Activated CD8-positive, alpha-beta memory T cell treated with anti-CD3 and anti-CD28 coated beads for 1 hour (primary cell): ENCODE measurements around the gene CMBL.
"Not testable (repeated sequence)": the region's sequence is repeated elsewhere in the genome, so short reads cannot be mapped to it uniquely, and the experiment has no call there.

ENCODE experiments used
- DNase-seq, 2 donors: peaks; one replicate each; pipeline ENCODE4 v3.0.0-alpha.2; 2020; ENCODE audit warnings: low read depth in 1 of 2; ENCODE audit errors: extremely low read depth in 1 of 2

The CMBL gene

DNA sequence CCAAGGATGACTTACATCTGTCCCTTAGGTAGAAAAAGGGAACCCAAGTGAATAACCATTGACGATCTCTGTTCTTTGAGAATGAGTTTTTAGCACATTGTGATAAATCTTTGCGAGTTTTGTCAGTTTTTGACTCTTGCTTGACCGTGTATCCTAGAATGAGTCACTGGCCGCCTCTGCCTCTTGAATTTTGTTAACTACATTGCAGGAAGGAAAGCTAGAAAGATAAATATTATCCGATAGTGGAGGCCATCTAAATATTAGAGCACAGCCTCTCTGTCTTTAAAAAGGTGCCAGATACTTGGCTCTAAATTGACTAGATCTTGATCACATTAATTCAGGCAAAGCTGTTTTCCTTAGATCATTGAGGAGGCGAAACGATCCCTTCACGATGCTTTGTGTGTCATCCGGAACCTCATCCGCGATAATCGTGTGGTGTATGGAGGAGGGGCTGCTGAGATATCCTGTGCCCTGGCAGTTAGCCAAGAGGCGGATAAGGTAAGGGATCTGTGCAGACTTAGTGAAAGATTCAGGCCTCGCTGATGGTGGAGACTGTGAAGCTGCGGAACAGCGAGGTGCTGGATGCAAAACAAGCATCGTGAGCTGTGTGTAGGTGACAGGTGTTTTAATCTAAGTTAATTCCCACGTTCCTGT lies 45.5 kb downstream of the CMBL start:
- no peak for DNase-seq

DNA sequence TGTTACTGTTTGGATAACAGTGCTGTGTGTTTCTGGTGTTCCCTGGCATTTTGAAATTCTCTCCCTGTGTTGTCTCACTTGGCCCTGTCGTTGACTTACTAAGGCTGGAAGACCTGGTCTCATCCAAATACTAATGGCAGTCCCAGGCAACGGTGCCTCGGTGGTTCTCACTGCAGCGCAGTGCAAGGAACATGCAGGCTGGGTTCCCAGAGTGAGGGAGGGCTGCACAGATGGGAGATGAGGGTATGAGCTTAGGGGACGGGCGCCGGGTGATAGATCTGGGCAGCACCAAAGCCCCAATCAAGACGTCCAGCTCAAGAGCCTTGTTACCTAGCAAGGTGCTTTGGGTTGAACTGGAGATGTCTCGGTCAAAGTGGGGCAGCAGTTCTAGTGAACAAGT lies 46.6 kb downstream of the CMBL start:
- no peak for DNase-seq

DNA sequence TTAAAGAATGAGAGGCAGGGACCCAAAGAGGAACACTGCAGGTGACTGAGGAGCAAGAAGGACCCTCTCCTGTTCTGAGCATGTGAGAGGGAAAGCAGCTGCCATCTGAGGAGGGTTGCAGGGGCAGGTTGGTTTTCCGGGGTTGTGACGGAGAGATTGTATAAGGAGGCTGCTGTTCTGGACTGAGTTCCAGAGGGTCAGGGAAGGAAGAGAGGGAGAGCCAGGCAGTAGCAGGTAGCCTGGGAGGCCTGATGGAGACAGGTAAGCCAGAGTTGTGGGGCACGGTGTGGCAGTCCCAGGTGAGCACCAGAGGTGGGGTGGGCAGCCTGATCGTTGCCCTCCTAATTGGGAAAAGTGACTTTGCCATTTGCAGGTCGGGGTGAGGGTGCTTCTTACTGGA lies 47.8 kb downstream of the CMBL start:
- no peak for DNase-seq

DNA sequence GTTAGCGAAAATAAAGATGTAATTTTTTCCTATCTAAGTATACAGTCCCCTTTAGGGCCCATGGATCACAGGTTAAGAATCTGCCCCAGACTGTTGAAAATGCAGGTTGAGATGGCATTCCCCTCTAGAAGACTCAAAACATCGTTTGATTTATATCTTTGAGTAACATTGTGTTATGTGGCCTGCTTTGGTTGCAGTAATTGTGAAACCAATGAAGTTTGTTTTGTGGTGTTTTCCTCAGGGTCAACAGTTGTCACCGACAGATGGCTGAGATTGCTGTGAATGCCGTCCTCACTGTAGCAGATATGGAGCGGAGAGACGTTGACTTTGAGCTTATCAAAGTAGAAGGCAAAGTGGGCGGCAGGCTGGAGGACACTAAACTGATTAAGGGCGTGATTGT lies 49.8 kb downstream of the CMBL start:
- no peak for DNase-seq

- no peak for DNase-seq
Observed at GRCh38 chr5:10254686-10255085, 53.0 kb downstream of the CMBL start.

GRCh38 chr5:10253390-10253789 lies 54.3 kb downstream of the CMBL start:
- no peak for DNase-seq

GRCh38 chr5:10251405-10251804 lies 56.3 kb downstream of the CMBL start:
- DNase-seq = no peak

DNA sequence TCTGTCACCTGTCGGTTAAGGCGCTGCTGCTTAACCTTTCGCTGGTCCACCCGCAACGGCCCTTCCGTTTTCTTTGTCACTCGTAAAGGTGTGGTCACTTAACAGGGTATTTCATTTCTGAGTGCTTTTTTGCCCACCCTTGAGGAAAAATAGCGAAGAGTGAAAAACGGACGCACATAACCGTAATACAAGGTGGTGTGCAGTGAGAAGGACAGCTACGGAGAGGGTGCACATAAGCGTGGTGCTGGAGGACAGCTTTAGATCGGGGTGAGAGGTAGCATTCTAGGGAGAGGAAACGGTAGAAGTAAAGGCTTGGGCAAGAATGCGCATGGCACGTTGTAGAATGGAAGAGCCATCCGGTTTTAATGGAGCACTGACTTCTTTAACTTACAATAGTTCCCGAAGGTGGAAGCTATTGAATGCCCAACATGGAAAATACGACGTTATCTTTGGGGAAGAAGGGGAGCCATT lies 56.9 kb downstream of the CMBL start:
- DNase-seq = no peak

DNA sequence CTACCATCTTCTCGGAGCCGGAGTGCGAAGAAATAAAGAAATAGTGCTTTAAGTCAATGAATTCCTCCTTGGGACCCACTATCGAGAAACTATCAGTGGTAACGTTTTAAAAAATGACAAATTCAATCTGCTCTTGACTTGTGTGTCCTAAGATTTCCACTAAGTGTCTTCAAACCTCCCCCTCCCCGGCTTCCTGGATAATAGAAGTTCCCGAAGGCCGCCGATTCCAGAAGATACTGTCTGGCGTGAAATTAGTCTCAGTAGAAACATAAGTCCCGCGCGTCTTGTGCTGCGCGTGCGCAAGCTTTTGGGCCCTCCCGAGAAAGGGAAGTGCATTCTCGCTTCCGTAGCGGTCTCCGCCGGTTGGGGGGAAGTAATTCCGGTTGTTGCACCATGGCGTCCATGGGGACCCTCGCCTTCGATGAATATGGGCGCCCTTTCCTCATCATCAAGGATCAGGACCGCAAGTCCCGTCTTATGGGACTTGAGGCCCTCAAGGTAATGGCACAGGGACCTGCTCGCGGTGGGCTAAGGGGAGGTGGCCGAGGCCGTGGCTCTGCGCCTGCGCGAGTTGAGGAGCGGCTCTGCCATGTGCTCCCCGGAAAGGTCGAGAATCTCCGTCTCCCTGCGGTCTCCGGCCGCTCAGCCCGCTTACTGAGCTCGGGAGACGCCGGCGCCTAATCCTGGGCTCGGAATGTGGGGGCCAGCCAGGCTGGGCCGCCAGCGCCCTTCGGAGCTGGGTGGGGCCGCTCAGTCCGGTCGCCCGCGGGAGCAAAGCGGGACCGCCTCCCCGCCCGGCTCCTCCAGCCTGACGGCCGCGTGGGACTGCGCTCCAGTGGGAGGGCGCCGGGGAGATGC lies 57.5 kb downstream of the CMBL start, which contains the start of gene CCT5:
Gene CCT5 (plus strand): TSS at position 333 of the 858 bp plus-strand sequence. CDS start 61 bp downstream, at position 394.
- DNase-seq = peak; percentile 73 to 76

- DNase-seq = no peak
Observed at GRCh38 chr5:10248378-10249260, 59.1 kb downstream of the CMBL start.

DNA sequence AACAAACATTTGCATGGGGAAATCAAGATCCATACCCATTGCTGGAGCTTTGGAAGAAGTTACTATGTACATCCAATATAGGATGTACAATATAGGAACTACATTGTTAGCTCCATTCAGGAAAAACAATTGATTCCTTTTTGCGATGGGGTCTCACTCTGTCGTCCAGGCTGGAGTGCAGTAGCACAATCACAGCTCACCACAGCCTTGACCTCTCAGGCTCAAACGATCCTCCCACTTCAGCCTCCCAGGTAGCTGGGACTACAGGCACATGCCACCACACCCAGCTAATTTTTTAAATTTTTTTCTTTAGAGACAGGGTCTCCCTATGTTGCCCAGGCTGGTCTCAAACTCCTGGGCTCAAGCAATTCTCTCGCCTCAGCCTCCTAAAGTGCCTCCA lies 60.5 kb downstream of the CMBL start:
- not testable (repeated sequence) for DNase-seq

DNA sequence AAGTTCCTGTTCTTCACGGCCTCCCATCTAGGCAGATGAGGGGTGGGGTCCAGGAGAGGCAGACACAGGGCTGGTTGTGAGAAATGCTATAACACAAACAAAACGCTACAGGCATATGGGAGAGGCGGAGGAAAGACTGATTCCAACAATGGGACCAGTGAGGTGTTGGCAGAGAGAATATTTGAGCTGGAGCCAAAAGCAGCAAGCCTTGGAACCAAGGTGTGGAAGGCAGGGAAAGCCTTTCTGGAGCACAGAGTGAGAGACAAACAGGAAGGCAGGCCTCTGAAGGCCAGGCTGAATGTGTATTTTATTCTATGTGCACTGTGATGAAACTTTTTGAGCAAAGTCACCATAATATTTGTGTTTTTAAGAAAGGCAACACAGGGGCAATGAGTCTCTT lies 60.9 kb downstream of the CMBL start:
- DNase-seq = no peak

DNA sequence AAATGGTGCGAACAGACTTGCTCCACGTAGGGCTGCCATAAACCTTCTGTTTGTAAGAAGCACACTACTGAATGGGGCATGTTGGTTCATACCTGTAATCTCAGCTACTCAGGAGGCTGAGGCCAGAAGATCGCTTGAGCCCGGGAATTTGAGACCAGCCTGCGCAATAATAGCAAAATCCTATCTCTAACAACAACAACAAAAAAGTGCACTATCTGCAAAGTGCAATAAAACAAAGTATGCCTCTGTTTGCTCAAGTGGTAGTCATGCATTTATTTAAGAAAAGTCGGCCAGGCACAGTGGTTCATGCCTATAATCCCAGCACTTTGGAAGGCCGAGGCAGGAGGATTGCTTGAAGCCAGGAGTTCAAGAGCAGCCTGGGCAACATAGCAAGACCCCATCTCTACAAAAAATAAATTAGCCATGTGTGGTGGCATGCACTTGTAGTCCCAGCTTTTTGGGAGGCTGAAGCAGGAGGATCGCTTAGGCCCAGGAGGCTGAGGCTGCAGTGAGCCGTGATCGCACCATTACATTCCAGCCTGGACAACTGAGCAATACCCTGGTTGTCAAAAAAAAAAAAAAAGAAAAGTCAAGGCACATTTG lies 63.3 kb downstream of the CMBL start:
- DNase-seq = no peak

GRCh38 chr5:10243660-10244240 lies 64.0 kb downstream of the CMBL start:
- no peak for DNase-seq

- DNase-seq = no peak
Observed at GRCh38 chr5:10235350-10235749, 72.4 kb downstream of the CMBL start.

DNA sequence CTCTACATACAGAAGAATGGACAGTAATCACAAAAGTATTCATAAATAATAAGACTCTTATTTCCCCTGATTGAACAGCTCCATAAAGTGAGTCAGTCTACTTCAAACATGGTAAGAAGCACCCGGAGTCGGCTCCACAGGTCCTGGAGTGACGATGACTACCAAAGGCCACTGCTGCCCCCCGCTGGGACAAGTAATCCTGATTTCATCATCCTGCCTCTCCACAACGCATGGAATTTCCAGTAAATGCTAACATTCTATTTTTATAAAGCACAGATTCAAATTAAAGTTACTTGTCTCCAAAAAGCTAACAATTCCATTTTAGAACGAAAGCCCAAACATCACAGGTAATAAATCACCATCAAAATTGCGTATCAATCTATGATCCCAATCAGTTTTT lies 74.2 kb downstream of the CMBL start:
- no peak for DNase-seq

DNA sequence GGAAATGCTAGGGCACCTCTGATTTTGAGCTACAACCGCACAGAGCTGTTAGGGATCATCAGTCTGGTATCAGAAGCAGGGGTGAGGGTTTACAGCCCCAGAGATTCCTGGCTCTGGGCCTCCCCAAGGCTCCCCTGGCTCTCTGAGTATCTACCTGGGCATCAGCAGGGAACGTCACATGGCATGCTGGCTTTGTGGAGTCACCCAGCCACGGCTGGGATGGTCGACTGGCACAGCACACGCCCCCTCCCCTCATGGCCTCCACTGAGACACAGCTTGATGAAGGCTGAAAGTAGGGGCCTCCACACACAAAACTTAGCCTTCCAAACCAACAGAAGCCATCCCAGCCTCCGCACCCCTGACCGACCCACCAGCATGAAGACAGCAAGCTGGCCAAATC lies 74.7 kb downstream of the CMBL start:
- no peak for DNase-seq

- DNase-seq = no peak
Observed at GRCh38 chr5:10232386-10232785, 75.3 kb downstream of the CMBL start.

DNA sequence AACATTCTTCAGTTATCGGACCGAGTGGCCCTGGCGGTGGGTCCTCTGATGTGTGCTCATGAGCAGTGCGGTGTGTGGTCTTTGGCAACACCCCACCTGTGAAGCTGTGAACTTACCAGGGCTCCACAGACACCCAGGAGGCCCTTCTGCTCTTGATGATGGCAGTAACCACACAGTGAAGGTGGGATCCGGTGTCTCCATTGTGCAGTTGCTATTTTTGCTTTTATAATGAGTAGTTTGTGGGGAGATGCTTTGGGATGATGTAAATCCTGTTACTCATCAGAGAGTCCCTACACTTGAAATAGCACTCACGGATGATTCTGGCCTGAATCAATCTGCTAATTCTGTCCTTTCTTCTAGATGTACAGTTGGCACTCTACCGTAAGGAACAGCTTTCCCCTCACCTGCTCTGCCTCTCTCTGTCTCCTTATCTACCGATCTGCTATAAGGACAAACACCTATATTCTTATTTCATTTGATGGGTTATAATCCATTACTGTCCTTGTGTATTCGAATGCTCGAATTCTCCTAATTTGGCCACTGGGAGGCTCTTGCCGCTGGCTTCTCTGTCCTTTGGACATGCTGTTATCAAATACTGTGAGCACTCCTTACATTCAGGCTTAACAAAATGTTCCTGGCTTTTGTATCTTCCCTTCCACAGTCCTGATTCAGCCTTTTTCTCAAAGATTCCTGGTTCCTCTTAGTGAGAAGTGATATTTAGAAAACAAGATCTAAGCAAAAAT lies 78.2 kb downstream of the CMBL start:
- no peak for DNase-seq

GRCh38 chr5:10228288-10228687 lies 79.4 kb downstream of the CMBL start:
- no peak for DNase-seq
